GM12892 (cell line): Measurements from ENCODE around the gene ABTB2.

ENCODE experiments used
- POLR2A ChIP-seq: IDR thresholded peaks from 2 replicates; pipeline ENCODE4 v1.6.1; 2011; ENCODE audit warnings: low read depth, low read length, control low read depth
- POLR2AphosphoS5 ChIP-seq: IDR thresholded peaks from 2 replicates; pipeline ENCODE4 v1.6.1; 2011; ENCODE audit warnings: low read depth, low read length, control low read depth
- TAF1 ChIP-seq: IDR thresholded peaks from 2 replicates; pipeline ENCODE4 v1.6.1; 2011; ENCODE audit warnings: low read depth, mild to moderate bottlenecking, control low read depth, low read length, borderline replicate concordance

DNA sequence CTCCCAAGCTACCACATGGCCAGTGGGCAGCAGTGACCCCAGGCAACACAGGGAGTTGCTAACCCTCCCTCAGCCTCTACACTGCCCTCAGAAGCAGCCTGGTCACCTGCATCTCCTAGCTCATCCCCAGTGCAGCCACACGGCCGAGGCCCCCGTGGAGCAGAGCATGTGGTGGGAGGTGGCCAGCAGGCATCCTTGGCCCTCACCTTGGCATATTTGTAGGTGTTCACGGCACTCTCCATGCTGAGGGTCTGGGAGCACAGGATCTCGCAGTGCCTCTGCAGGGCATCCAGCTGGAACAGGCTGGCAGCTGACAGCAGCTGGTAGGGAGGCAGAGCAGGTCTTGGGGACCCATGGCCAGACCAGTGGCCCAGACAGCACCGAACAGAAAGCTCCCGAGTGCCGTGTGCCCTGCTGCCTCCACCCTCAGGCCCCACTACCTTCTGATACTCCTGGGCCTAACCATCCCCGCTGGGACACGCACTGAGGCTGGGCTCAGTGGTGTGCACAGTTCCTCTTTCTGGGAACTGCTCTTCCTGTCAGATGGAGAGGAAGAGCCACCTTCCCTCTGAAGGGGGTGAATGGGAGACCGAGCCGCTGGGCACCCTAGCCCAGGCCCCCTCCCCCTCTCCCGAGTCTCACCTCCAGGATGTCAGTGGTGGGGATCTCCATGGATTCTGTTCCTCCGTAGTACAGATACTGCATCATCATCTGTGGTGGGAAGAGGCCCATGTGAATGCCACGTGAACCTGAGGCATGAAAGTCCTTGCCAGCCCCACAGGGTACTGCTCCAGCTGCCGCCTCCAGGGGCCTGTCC lies 203.5 kb downstream of the ABTB2 start:
- TF ChIP-seq POLR2AphosphoS5 (no peak; the same call in 1 of the 2 replicates), POLR2A (peak; percentile 31; the same call in 1 of the 2 replicates), TAF1 (no peak)
